Tibial nerve (tissue), 4 donors: ENCODE measurements around the gene FTH1. TPM values are rescaled to one million over a fixed set of nuclear protein-coding genes. Genes with fewer than 3 reads are reported as not detected.

Experiments used
- DNase-seq, 2 donors: peaks; one replicate each; pipeline ENCODE4 v3.0.0-alpha.2; 2019; ENCODE audit warnings: low spot score in 2 of 2
- H3K27ac ChIP-seq, 4 donors: fragments of 200-600 bp; sonication (generic) in 3 of 4; one replicate each; pipeline ENCODE4 v1.5.1; 2017 to 2019; ENCODE audit warnings: mild to moderate bottlenecking in 1 of 4
- H3K27me3 ChIP-seq, 2 donors: fragments of 200-600 bp; sonication (generic) in 1 of 2; one replicate each; pipeline versions ENCODE4 v1.5.1 to v1.6.0; 2017 to 2019
- H3K36me3 ChIP-seq, 3 donors: fragments of 200-600 bp; sonication (generic); one replicate each; pipeline ENCODE4 v1.5.1; 2018 to 2019
- H3K4me1 ChIP-seq, 4 donors: fragments of 200-600 bp; sonication (generic) in 3 of 4; one replicate each; pipeline ENCODE4 v1.5.1; 2017 to 2019
- H3K4me3 ChIP-seq, 4 donors: fragments of 200-600 bp; sonication (generic) in 3 of 4; one replicate each; pipeline ENCODE4 v1.5.1; 2017 to 2019; ENCODE audit warnings: mild to moderate bottlenecking in 1 of 4, moderate library complexity in 1 of 4
- H3K9me3 ChIP-seq, 4 donors: fragments of 200-600 bp; sonication (generic) in 3 of 4; one replicate each; pipeline ENCODE4 v1.5.1; 2017 to 2019
- CTCF ChIP-seq, 5 experiments: fragments of 200-600 bp in 3 of 5; fragments of 450-650 bp in 2 of 5; sonication (generic) in 3 of 5; IDR thresholded peaks; one replicate each; pipeline ENCODE4 v1.5.1; 2016 to 2019; ENCODE audit warnings: antibody characterized with exemption in 5 of 5, mild to moderate bottlenecking in 3 of 5, moderate library complexity in 2 of 5
- EP300 ChIP-seq, 2 donors: sonication (generic); formaldehyde crosslinking; IDR thresholded peaks; one replicate each; pipeline ENCODE4 v1.6.1; 2017; ENCODE audit warnings: antibody characterized with exemption in 2 of 2, mild to moderate bottlenecking in 1 of 2
- POLR2A ChIP-seq, 2 donors: fragments of 450-650 bp; IDR thresholded peaks; one replicate each; pipeline ENCODE4 v1.6.1; 2017; ENCODE audit warnings: antibody characterized with exemption in 2 of 2, mild to moderate bottlenecking in 2 of 2, moderate library complexity in 2 of 2
- WGBS, 2 donors: methylation state at CpG; one replicate each; pipeline ENCODE4 v1.1.5; 2018; 5-methylcytosine and 5-hydroxymethylcytosine counted together
- total RNA-seq, 4 donors: library from RNA; depleted of rRNA; stranded (reverse); fragments of >200 nt; gene quantifications; one replicate each; pipeline ENCODE4 v1.1.0, GENCODE V29; 2016

Gene FTH1
- total RNA-seq, 4 donors from 2014 or later = 3,872 to 5,003 (median 4,779) TPM

- Histone ChIP-seq H3K4me1 (peaks cover 0 to 50% (median 22%) of the 10 kb centered on the region in 4 donors), H3K4me3 (no peak overlapping the region), H3K27ac (peak overlapping the region; percentile 58 to 95 (median 88)), H3K9me3 (no peaks in the 10 kb centered on the region), H3K36me3 (no peaks in the 10 kb centered on the region), H3K27me3 (no peaks in the 10 kb centered on the region)
- no peak for TF ChIP-seq EP300 (IDR thresholded peaks at IDR 0.05)
- no peak for TF ChIP-seq CTCF (IDR thresholded peaks at IDR 0.05)
- no peak for TF ChIP-seq POLR2A (IDR thresholded peaks at IDR 0.05)
- WGBS, 2 donors = 41 to 45% methylated on average over 6 of the region's 6 CpGs
- no peak for DNase-seq
Observed at GRCh38 chr11:61924064-61924455, 43.4 kb downstream of the FTH1 start.

- peak in 1 of 2 donors; percentile 72 for TF ChIP-seq EP300 (IDR thresholded peaks at IDR 0.05)
- peak in 1 of 5 experiments; percentile 7 for TF ChIP-seq CTCF (IDR thresholded peaks at IDR 0.05)
- TF ChIP-seq POLR2A (IDR thresholded peaks at IDR 0.05) = peak in 1 of 2 donors; percentile 7
- WGBS, 2 donors = 46 to 48% methylated on average over 15 to 18 of the region's 18 CpGs
- Histone ChIP-seq H3K4me1 (peaks cover 0 to 57% (median 23%) of the 10 kb centered on the region in 4 donors), H3K27me3 (no peaks in the 10 kb centered on the region), H3K36me3 (no peaks in the 10 kb centered on the region), H3K4me3 (no peak overlapping the region), H3K9me3 (no peaks in the 10 kb centered on the region), H3K27ac (peak overlapping the region; percentile 58 to 95 (median 88))
- DNase-seq = peak; percentile 79 to 85
Observed at GRCh38 chr11:61923166-61924063, 44.0 kb downstream of the FTH1 start.

- DNase-seq = peak; percentile 87 to 92
- Histone ChIP-seq H3K36me3 (no peaks in the 10 kb centered on the region), H3K27me3 (no peaks in the 10 kb centered on the region), H3K4me1 (peaks cover 0 to 65% (median 26%) of the 10 kb centered on the region in 4 donors), H3K27ac (peak overlapping the region; percentile 58 to 95 (median 88)), H3K4me3 (no peak overlapping the region), H3K9me3 (no peaks in the 10 kb centered on the region)
- 40 to 46% methylated on average over 6 of the region's 6 CpGs for WGBS, 2 donors
- TF ChIP-seq EP300 (IDR thresholded peaks at IDR 0.05) = peak in 1 of 2 donors; percentile 82
- TF ChIP-seq POLR2A (IDR thresholded peaks at IDR 0.05) = peak in 1 of 2 donors; percentile 25
- no peak for TF ChIP-seq CTCF (IDR thresholded peaks at IDR 0.05)
Observed at GRCh38 chr11:61922539-61922938, 44.9 kb downstream of the FTH1 start.

- H3K27me3 ChIP-seq = no peaks in the 10 kb centered on the region
- DNase-seq = no peak
- WGBS, 2 donors = 82 to 83% methylated on average over 3 of the region's 3 CpGs
Observed at GRCh38 chr11:61921446-61921845, 46.0 kb downstream of the FTH1 start.

More at GRCh38 chr11:61921446-61921845, 46.0 kb downstream of the FTH1 start:
- H3K9me3 ChIP-seq = no peaks in the 10 kb centered on the region
- TF ChIP-seq POLR2A (IDR thresholded peaks at IDR 0.05) (no peak), EP300 (IDR thresholded peaks at IDR 0.05) (no peak), CTCF (IDR thresholded peaks at IDR 0.05) (no peak)
- no peaks in the 10 kb centered on the region for H3K36me3 ChIP-seq
- peak overlapping the region in 2 of 4 donors; percentile 94 to 95 for H3K27ac ChIP-seq
- no peak overlapping the region for H3K4me3 ChIP-seq
- peaks cover 0 to 65% (median 26%) of the 10 kb centered on the region in 4 donors for H3K4me1 ChIP-seq
